ENCODE results near the gene AARSD1. TPM values are rescaled to one million over a fixed set of nuclear protein-coding genes. Genes with fewer than 3 reads are reported as not detected.

The AARSD1 gene
- total and polyA plus RNA-seq, 2 donors (not counting 3 experiments of a cell fraction or from before 2014, with no cell fraction given) = 42.8 to 53.2 TPM

- H3K27me3 ChIP-seq (ENCODE audit: control insufficient read depth in 2 of 2, insufficient read depth in 2 of 2, low read length in 2 of 2) = no peaks in the 10 kb centered on the region
- no peak overlapping the region for H3K4me3 ChIP-seq (replicated peaks in 1 of 3; ENCODE audit: insufficient read depth in 1 of 3, low read depth in 1 of 3, low read length in 3 of 3)
- no peak overlapping the region for H3K4me2 ChIP-seq (ENCODE audit: insufficient read depth, low read length)
- CTCF ChIA-PET = interaction anchor here (3.2 kb wide), 1 partner anchor 51 kb away, joined by 9 read pairs; the partner anchor contains the start of gene RPL27
- H3K79me2 ChIP-seq (ENCODE audit: control insufficient read depth, insufficient read depth, low read length) = no peaks in the 10 kb centered on the region
- FAIRE-seq (no peak), DNase-seq (ENCODE audit: low read depth, low spot score) (no peak)
- POLR2A ChIA-PET = no interaction called here
- no peaks in the 10 kb centered on the region for H3K9me1 ChIP-seq (replicated peaks; ENCODE audit: control insufficient read depth, extremely low read depth, insufficient read depth, low read length)
- no peak overlapping the region for H2AFZ ChIP-seq (ENCODE audit: low read depth, low read length)
- no peaks in the 10 kb centered on the region for H3K9me3 ChIP-seq (replicated peaks; ENCODE audit: control insufficient read depth, insufficient read depth, low read length)
- no peak overlapping the region for H3K9ac ChIP-seq (replicated peaks; ENCODE audit: extremely low read depth, insufficient read depth, low read length)
- dilution Hi-C loops (cut with MboI; ENCODE audit: extremely low pct_ligation_motif_present, low sequenced_read_pairs) = no loop called here
- H3K36me3 ChIP-seq (ENCODE audit: control insufficient read depth in 2 of 2, extremely low read depth in 1 of 2, insufficient read depth in 2 of 2, low read length in 2 of 2) = no peaks in the 10 kb centered on the region
- H3K4me1 ChIP-seq (ENCODE audit: control insufficient read depth, extremely low read depth, insufficient read depth, low read length) = no peaks in the 10 kb centered on the region
- H3K27ac ChIP-seq (ENCODE audit: insufficient read depth, low read depth, low read length) = no peak overlapping the region
- no peaks in the 10 kb centered on the region for H4K20me1 ChIP-seq (replicated peaks; ENCODE audit: control insufficient read depth, extremely low read depth, insufficient read depth, low read length)
- no TSS peak for BruUV-seq (replicated peaks)
- TF ChIP-seq FOS (IDR thresholded peaks at IDR 0.05; ENCODE audit: borderline replicate concordance, insufficient read depth, low read length) = no peak
- no peak for TF ChIP-seq EZH2 (IDR thresholded peaks at IDR 0.05; ENCODE audit: borderline replicate concordance, low read depth, low read length, severe bottlenecking)
- no peak for TF ChIP-seq CTCF (IDR thresholded peaks at IDR 0.05; ENCODE audit: extremely low read depth in 1 of 2, insufficient read depth in 1 of 2, low read depth in 1 of 2, low read length in 2 of 2)
- TF ChIP-seq POLR2AphosphoS5 (IDR thresholded peaks at IDR 0.05; ENCODE audit: insufficient read depth, low read depth, low read length) = no peak
- no peak for TF ChIP-seq POLR2A (IDR thresholded peaks at IDR 0.05; ENCODE audit: low read depth, low read length)
- no peak for TF ChIP-seq MAX (IDR thresholded peaks at IDR 0.05; ENCODE audit: insufficient read depth, insufficient read length)
- no peak for TF ChIP-seq MYC (IDR thresholded peaks at IDR 0.05; ENCODE audit: low read depth, low read length)
- no peak for TF ChIP-seq JUN (IDR thresholded peaks at IDR 0.05; ENCODE audit: borderline replicate concordance, insufficient read depth, insufficient read length, low read depth)
- no peak for TF ChIP-seq GATA2 (IDR thresholded peaks at IDR 0.05; ENCODE audit: insufficient read depth, insufficient read length, low read depth, low read length)
- intact Hi-C loops (cut with micrococcal nuclease) = no loop called here
Observed at GRCh38 chr17:42946812-42947211, 17.4 kb downstream of the AARSD1 start.

Data from endothelial cell of umbilical vein (primary cell).